ENCODE measurements around the gene LRIG1.
A peak's percentile ranks its signal among the peaks of the same experiment; 100 is the strongest.

Gene LRIG1

GRCh38 chr3:66416556-66417304 lies 84.1 kb downstream of the LRIG1 start:
- no peak for DNase-seq

GRCh38 chr3:66415867-66416428 lies 84.9 kb downstream of the LRIG1 start:
- no peak for DNase-seq

GRCh38 chr3:66414846-66415245 lies 86.0 kb downstream of the LRIG1 start:
- DNase-seq = no peak

- DNase-seq = no peak
Measured at GRCh38 chr3:66413151-66413751, 87.6 kb downstream of the LRIG1 start.

GRCh38 chr3:66411961-66412887 lies 88.6 kb downstream of the LRIG1 start:
- DNase-seq = no peak

- DNase-seq = no peak
Measured at GRCh38 chr3:66411474-66411873, 89.3 kb downstream of the LRIG1 start.

- no peak for DNase-seq
Measured at GRCh38 chr3:66410976-66411375, 89.8 kb downstream of the LRIG1 start.

- DNase-seq = no peak
Measured at GRCh38 chr3:66409771-66410754, 90.8 kb downstream of the LRIG1 start.

- peak; percentile 90 for DNase-seq
Measured at GRCh38 chr3:66407611-66408218, 93.1 kb downstream of the LRIG1 start.

- DNase-seq = no peak
Measured at GRCh38 chr3:66406831-66407610, 93.8 kb downstream of the LRIG1 start.

- DNase-seq = no peak
Measured at GRCh38 chr3:66406163-66406562, 94.7 kb downstream of the LRIG1 start.

GRCh38 chr3:66405701-66406091 lies 95.1 kb downstream of the LRIG1 start:
- no peak for DNase-seq

GRCh38 chr3:66404903-66405700 lies 95.7 kb downstream of the LRIG1 start:
- DNase-seq = no peak

- no peak for DNase-seq
Measured at GRCh38 chr3:66404197-66404596, 96.6 kb downstream of the LRIG1 start.

GRCh38 chr3:66403323-66403990 lies 97.4 kb downstream of the LRIG1 start:
- DNase-seq = no peak

- DNase-seq = no peak
Measured at GRCh38 chr3:66402596-66403290, 98.1 kb downstream of the LRIG1 start.

- DNase-seq = peak; percentile 54
Measured at GRCh38 chr3:66401675-66402491, 98.9 kb downstream of the LRIG1 start.

- DNase-seq = no peak
Measured at GRCh38 chr3:66401157-66401550, 99.7 kb downstream of the LRIG1 start.

Measured in NCI-H69 (cell line).